Activated CD8-positive, alpha-beta memory T cell treated with anti-CD3 and anti-CD28 coated beads for 24 hours (primary cell): ENCODE measurements around the gene JARID2.

Experiments
- DNase-seq: peaks from one replicate; pipeline ENCODE4 v3.0.0-alpha.2; 2020

The JARID2 gene

DNA sequence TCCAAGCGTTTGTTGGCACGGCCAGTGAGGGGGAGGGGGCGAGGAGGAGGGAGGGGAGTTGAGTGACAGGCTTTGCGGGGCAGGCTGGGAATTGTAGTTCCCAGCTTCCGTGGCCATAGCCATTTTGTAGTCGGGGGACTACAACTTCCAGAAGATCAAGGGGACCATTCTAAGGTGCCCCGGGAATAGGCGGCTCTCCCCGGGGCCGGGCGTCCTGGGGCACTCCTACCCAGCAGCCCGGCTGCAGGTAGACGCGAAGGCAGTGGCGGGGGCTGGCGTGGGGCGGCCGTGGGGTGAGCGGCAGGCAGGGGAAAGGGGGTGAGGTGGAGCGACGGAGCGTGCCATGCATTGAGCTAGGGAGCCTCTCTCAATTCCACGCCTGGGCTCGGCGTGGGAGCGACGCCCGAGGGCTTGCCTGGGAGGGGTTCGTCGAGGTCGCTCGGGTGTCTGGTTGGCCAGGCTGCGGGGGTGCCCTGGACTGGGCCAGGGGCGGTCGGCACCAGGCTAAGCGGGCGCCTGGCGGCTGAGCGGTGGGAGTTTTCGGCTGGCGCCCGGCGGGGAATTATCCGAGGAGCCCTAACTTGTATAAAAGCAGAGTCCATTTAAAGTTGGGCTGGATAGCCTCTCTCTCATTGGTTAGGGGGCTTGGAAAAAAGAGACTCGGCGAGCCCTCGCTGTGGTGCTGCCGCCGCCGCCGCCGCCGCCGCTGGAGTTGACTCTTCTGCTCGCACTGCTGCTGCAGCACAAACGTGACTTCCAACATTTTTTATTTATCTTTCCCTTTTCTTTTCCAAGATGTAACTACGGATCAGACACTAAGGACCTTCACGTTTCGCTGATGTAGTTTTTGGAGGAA is at the start of gene JARID2:
Gene JARID2, plus strand, starts transcription at position 709 of the 856 bp plus-strand sequence. CDS start 471 bp downstream, outside the sequence.
- peak; percentile 98 for DNase-seq

DNA sequence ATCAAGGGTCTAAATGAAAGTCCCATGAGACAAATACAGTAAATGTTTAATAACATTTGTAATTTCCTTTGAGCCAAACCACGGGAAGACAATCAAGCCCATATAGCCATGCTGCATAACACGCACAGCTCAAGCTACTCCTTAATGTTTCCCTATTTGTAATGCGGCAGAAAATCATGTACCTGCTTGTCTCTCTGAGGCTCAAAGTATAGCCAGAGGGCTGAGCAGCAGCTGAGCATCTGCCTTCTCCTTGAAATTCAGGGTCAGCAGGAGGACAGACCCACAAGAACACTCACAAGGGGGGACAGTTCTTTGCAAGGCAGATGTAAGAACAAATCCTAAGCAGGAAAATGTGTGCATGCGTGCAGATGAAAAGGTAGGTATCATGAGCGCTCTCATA is 45.8 kb upstream of the JARID2 start:
- DNase-seq = no peak

DNA sequence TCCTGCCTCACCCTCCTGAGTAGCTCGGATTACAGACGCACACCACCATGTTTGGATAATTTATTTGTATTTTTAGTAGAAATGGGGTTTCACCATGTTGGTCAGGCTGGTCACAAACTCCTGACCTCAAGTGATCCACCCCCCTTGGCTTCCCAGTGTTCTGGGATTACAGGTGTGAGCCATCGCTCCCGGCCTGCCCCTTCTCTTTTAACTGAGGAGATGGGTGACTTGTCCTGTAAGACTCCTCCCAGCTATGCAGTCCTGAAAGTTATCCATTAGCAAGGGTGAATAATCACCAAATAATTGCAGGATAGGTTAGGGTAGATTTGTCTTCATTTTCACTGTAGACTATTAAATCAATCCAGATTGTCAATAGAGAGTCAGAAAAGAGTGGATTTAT is 40.5 kb upstream of the JARID2 start:
- no peak for DNase-seq

- DNase-seq = no peak
These were observed 39.0 kb upstream of the JARID2 start for GRCh38 chr6:15206887-15207286.

GRCh38 chr6:15207923-15208322 is 37.9 kb upstream of the JARID2 start:
- no peak for DNase-seq

DNA sequence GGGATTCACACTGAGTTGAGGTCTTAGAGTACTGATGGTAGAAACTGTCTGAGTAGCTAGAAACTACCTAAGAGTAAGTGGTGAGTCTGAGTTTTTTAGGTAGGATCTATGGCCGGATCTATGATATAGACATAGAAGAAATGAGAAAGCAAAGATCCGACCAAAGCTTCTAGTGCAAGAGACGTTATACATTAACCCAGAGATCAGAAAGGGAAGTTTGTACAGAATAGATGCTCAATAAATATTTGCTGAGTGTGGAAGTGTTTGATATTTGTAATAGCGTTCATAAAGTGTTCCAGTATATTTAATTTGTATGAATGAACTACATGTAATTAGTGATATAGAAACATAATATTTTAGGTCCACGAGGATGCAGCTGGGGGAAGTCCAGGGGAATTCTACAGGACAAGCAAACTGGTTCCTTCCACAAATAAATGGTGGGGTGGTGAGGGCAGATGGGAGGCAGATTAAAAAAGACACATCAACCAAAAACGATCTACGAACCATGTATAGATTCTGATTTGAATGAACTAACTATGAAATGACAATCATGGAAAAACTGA is 31.9 kb upstream of the JARID2 start:
- DNase-seq = no peak

DNA sequence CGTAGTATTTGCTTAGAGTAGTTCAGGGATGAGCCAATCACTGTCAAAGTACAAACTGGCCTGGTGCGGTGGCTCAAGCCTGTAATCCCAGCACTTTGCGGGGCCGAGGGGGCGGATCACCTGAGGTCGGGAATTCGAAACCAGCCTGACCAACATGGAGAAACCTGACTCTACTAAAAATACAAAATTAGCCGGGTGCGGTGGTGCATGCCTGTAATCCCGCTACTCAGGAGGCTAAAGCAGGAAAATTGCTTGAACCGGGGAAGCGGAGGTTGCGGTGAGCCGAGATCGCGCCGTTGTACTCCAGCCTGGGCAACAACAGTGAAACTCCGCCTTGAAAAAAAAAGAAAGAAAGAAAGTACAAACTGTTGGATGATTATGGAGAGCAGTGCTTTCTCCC is 27.5 kb upstream of the JARID2 start:
- DNase-seq = no peak

DNA sequence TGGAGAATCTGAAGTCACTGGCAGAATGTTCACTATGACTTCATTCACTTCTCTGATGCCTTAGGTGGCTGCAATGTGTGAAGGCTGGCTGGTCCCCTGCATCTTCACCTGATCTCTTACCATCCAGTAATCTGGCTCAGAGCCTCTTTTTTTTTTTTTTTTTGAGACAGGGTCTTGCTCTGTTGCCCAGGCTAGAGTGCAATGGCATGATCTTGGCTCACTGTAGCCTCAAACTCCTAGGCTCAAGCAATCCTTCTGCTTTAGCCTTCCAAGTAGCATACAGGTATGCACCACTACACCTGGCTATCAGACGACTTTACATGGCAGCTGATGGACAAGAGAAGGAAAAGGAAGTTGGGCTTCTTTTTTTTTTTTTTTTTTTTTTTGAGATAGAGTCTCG is 25.8 kb upstream of the JARID2 start:
- DNase-seq = no peak

DNA sequence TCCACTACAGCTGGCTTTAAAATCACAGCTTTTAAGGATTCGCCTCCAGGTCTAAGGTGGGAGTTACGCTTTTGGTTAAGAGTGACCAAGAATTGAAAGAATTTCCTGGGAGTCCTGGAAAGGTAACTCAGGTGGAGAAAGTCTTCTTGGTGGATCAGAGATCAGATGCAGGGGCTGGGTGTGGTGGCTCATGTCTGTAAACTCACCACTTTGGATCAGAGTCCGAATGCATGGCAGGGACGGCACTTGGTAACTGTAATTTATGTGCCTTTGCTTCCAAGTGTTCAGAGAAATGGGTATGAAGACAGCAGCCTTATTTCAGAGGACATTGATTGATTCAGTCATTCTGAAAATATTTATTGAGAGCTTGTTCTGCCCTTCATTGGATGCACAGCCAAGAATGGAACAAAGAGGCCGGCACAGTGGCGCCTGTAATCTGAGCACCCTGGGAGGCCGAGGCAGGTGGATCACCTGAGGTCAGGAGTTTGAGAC is 18.0 kb upstream of the JARID2 start:
- DNase-seq = no peak

- no peak for DNase-seq
These were observed 15.0 kb upstream of the JARID2 start for GRCh38 chr6:15230827-15231226.

DNA sequence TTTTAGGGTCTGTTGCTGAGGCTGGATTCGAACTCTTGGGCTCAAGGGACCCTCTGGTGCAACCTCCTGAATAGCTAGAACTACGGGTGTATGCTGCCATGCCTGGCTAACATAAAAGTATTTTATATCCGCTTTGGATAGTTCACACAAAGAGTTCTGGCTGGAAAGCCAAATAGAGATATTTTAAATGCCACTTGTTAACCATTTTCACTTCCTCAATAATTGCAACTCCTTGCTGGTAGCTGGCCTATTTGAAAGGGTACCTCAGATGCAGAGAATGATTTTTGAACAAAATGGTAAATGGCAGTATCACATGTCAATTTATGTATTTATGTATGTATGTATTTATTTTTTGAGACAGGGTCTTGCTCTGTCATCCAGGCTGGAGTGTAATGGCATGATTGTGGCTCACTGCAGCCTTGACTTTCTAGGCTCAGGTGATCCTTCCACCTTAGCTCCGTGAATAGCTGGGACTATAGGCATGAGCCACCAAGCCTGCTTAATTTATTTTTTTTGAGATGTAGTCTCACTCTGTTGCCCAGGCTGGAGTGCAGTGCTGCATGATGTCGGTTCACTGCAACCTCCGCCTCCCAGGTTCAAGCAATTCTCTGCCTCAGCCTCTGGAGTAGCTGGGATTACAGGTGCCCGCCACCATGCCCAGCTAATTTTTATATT is 12.9 kb upstream of the JARID2 start:
- DNase-seq = no peak

DNA sequence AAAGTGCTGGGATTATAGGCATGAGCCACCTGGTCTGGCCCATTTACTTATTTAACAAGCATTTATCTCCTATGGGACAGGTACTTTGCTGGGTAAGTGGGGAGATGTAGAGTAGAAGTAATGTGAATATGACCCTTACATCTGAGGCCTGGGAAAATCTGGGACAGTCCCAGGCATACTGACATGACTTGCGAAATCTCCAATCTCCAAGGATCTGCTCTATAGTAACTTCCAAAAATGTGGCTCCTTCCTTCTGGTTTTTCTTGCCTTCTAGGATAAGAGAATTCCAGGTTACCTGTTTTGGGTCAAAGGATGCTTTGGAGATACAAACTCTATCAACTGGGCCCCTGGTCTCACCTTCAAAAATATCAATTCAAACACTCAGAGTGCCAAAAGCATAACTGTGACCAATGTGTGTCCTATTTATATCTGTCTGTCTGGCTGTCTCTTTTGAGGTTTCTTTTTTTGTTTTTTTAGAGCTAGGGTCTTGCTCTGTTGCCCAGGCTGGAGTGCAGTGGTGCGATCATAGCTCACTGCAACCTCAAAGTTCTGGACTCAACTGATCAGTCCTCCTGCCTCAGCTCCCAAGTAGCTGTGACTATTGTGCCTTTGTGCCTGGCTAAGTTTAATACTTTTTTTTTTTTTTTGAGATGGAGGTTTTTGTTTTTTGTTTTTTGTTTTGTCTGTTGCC is 11.7 kb upstream of the JARID2 start:
- DNase-seq = no peak

DNA sequence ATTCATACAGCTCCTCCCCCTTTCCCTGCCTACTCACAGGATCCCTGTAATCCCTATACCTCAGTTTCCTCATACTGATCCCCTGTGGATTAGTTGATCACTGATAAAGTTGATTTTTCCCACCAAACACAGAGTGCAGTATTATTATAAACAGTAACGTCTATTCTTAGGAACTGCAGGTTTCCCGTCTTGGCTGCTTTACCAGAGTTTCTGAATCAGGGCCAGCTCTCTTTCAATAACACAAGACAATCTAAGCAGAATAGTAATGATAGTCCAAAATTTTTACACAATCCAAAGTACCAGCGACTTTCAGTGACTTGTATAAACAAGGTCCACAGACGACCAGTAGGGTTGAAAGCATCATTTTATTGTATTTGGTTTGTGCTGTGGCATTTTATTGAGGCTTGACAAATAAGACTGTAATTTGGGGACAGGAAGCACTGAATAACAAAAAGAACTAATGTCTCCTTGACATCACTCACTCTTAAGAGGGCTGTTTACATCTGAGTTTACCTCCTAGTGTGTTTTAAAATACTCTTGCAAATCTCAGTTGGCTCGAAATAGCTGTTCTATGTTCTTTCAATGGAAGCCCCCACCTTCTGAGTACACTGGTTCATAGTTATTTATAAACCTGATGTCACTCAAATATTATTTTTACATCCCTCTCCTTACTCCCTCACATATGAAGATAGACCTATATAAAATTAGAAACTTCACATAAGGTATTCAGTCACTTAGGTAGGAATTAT is 6.1 kb upstream of the JARID2 start:
- no peak for DNase-seq

DNA sequence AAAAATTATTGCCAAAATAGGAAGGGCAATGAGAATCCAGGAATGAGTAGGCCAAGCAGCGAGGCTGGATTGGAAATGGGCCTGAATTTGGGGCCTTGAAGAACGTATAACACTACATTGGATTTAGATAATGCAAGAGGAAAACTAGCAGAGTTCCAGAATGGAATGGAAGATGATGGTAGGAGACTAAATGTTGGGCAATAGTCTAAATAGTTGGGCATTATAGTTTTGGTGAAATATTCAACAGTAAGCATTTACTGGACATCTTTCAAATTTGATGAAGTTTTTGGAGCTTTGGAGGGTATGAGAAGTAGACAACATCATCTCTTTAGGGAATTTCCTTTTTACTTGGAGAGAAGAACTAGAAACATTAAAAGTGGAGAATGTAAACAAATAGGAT is 3.4 kb upstream of the JARID2 start:
- DNase-seq = no peak

DNA sequence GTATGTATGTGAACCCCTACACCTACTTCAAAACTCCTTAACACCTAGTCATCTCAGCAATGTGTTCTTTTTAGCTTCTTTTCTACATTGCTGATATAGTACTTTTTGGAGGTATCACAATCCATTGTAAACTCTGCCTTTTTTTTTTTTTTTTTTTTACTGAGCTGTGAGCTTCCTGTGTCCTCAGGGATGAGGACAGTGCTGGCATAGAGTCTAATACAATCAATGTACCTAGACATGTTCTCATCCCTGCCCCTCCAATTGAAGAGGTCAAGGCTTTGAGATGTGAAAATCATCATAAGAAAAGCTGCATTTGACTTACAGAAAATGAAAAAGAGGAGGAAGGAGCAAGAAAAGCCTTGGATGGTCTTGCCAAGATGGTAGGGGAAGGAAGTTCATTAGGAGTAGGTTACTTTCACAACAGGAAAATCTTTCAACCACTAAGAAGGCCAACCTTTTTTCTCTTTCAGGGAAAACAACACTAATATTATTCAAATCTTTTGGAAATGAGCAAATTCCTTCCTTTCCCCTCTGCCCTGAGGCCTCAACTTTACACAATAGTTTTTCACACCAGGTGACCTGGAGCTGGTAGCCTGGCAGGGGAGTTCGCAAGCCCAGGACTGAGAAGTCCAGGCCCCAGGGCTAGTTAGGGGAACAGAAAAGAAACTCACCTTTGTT is 2.8 kb upstream of the JARID2 start:
- no peak for DNase-seq

DNA sequence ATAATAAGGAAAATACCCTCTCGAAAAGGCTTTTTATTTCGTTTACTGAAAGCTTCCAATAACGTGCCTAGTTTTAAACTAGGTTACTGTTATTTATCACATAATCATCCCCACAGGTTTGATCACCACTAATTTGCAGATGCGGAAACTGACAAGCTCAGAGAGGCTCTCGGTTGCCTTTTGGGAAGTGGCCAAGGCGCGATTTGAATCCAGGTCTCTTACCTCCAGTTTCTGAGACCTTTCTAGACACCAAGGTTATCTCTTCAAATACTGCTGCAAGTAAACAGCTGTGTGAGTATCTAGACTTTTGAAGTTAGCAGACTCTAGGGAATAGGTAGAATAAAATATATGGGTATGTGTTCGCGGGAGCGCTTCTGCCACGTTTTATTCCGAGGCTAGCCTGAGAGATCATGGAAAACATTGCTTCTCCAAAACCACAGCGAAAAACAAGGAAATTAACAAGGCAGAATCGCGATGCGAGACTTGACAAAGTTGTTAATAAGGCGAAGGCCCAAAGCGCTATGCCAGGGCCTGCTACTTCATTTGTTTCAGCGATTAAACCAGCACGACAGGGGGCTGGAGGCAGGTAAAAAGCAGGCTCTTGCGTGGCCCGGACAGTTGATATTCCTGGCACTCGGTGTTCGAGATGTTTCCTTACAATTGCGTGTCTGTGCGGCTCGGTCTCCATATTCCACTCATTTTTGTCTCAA is 1.8 kb upstream of the JARID2 start:
- DNase-seq = no peak

- no peak for DNase-seq
These were observed 1.1 kb upstream of the JARID2 start for GRCh38 chr6:15244620-15245360.

GRCh38 chr6:15246217-15246665 is 372 bp downstream of the JARID2 start:
- no peak for DNase-seq

DNA sequence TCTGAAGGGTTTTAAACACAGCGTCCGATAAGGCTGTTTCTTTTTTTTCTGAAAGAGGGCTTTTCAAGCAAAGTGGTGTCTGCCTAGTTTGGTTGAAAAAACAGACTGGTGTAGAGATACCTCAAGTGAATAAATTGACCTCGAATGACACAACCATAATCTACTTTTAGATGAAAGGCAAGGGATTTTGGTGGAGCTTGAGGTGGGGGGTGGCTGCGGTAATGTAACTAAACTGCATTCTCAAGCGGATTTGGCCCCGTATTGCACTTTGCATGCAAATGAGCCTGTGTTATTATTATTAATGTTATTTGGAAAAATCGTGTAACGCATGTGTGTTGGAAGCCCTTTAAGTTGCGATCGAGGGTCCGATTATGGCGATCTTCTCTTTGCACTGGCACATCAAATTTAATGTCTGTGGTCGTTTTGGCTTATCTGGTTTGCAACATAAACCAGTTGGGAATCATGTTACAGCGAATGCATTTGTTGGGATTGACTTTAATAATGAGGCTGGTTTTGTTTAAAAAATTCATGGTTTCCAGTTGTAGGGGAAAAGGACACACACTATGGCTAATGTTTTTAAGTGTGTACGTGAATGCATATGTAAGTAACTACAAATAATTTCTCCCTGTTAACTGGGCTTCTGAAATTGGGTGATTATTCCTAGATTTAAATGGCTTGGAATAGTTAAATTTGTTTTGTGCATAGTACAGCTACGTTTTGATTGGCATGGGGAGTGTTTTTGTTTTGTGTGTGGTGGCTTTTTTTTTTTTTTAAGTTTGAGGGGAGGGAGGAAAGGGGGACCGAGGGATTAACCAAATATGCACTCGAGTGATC is 1.0 kb downstream of the JARID2 start:
- DNase-seq = no peak
